ENCODE measurements around the gene MN1. TPM values are rescaled to one million over a fixed set of nuclear protein-coding genes. Genes with fewer than 3 reads are reported as not detected.

MN1 gene
- total and polyA plus RNA-seq, 2 donors (not counting 1 experiment from before 2014, with no cell fraction given), result 0.02 to 0.12 TPM

GRCh38 chr22:27726686-27727449 lies 74.7 kb downstream of the MN1 start:
- no peak overlapping the region for H3K4me3 Mint-ChIP-seq
- DNase-seq (no peak), ATAC-seq (ENCODE audit: low read depth) (no peak)
- H3K4me1 ChIP-seq (ENCODE audit: control insufficient read depth in 2 of 2, insufficient read depth in 2 of 2, low read length in 2 of 2), result peaks cover 0 to 8% of the 10 kb centered on the region in 2 donors
- TF ChIP-seq, protein P1, sequence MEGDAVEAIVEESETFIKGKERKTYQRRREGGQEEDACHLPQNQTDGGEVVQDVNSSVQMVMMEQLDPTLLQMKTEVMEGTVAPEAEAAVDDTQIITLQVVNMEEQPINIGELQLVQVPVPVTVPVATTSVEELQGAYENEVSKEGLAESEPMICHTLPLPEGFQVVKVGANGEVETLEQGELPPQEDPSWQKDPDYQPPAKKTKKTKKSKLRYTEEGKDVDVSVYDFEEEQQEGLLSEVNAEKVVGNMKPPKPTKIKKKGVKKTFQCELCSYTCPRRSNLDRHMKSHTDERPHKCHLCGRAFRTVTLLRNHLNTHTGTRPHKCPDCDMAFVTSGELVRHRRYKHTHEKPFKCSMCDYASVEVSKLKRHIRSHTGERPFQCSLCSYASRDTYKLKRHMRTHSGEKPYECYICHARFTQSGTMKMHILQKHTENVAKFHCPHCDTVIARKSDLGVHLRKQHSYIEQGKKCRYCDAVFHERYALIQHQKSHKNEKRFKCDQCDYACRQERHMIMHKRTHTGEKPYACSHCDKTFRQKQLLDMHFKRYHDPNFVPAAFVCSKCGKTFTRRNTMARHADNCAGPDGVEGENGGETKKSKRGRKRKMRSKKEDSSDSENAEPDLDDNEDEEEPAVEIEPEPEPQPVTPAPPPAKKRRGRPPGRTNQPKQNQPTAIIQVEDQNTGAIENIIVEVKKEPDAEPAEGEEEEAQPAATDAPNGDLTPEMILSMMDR (IDR thresholded peaks at IDR 0.05), result no peak
- no peak for TF ChIP-seq EZH2 (IDR thresholded peaks at IDR 0.05; ENCODE audit: borderline replicate concordance, insufficient read depth, low read depth, low read length, poor library complexity, severe bottlenecking)
- H3K27me3 ChIP-seq (replicated peaks in 1 of 4; ENCODE audit: control extremely low read depth in 1 of 4, control insufficient read depth in 3 of 4, insufficient read depth in 4 of 4, low read length in 3 of 4), result no peaks in the 10 kb centered on the region
- POLR2A ChIA-PET, result no interaction called here
- H3K79me2 ChIP-seq (ENCODE audit: control insufficient read depth, insufficient read depth, low read length), result no peaks in the 10 kb centered on the region
- H3K9me3 Mint-ChIP-seq (ENCODE audit: insufficient read depth), result peaks cover 5% of the 10 kb centered on the region
- intact Hi-C loops (cut with micrococcal nuclease), result no loop called here
- H3K4me2 ChIP-seq (replicated peaks; ENCODE audit: low read depth, low read length, poor library complexity, severe bottlenecking), result no peak overlapping the region
- H3K4me1 Mint-ChIP-seq, result peaks cover 4% of the 10 kb centered on the region
- no peak overlapping the region for H3K27ac ChIP-seq (ENCODE audit: low read length in 2 of 2)
- no peak overlapping the region for H2AFZ ChIP-seq (ENCODE audit: insufficient read depth, low read depth, low read length, poor library complexity, severe bottlenecking)
- no peak overlapping the region for H3K9ac ChIP-seq (ENCODE audit: low read length)
- H3K9me3 ChIP-seq (ENCODE audit: control extremely low read depth in 1 of 3, control insufficient read depth in 2 of 3, insufficient read depth in 1 of 3, low read length in 2 of 3), result peaks cover 0 to 7% (median 0%) of the 10 kb centered on the region in 3 donors
- no peaks in the 10 kb centered on the region for H4K20me1 ChIP-seq (ENCODE audit: control insufficient read depth, insufficient read depth, low read length, poor library complexity, severe bottlenecking)
- peaks cover 9% of the 10 kb centered on the region for H3K27me3 Mint-ChIP-seq
- WGBS (ENCODE audit: insufficient coverage), result 11% methylated on average over 9 of the region's 13 CpGs
- CTCF ChIA-PET, result no interaction called here
- H3K36me3 ChIP-seq (replicated peaks in 1 of 2; ENCODE audit: control extremely low read depth in 1 of 2, control insufficient read depth in 1 of 2, extremely low read depth in 1 of 2, insufficient read depth in 2 of 2, low read length in 1 of 2), result no peaks in the 10 kb centered on the region
- no peak overlapping the region for H3K27ac Mint-ChIP-seq
- no peak overlapping the region for H3K4me3 ChIP-seq (ENCODE audit: control extremely low read depth in 1 of 5, extremely low read depth in 1 of 5, insufficient read depth in 1 of 5, low read depth in 2 of 5, low read length in 4 of 5)

DNA sequence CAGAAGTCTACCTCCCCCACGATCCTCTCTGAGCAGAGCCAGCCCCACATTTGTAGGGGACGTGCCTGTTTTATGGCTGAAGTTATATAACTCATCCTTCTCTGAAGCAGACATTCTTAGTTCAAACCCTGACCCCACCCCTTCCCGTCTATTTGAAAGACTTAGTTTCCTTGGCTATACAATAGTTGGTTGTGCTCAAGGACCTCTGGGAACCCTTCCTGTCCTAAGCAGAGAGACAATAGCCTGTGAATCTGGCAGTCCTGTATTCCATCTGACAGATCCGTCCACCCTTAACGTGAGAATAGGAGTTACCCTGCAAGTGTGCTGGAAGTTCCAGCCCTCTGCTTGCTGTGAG lies 75.2 kb downstream of the MN1 start:
- Histone ChIP-seq H3K4me2 (replicated peaks; ENCODE audit: low read depth, low read length, poor library complexity, severe bottlenecking) (no peak overlapping the region), H3K36me3 (replicated peaks in 1 of 2; ENCODE audit: control extremely low read depth in 1 of 2, control insufficient read depth in 1 of 2, extremely low read depth in 1 of 2, insufficient read depth in 2 of 2, low read length in 1 of 2) (no peaks in the 10 kb centered on the region), H3K9me3 (ENCODE audit: control extremely low read depth in 1 of 3, control insufficient read depth in 2 of 3, insufficient read depth in 1 of 3, low read length in 2 of 3) (peaks cover 0 to 7% (median 0%) of the 10 kb centered on the region in 3 donors), H3K4me3 (ENCODE audit: control extremely low read depth in 1 of 5, extremely low read depth in 1 of 5, insufficient read depth in 1 of 5, low read depth in 2 of 5, low read length in 4 of 5) (no peak overlapping the region), H3K9ac (ENCODE audit: low read length) (no peak overlapping the region), H2AFZ (ENCODE audit: insufficient read depth, low read depth, low read length, poor library complexity, severe bottlenecking) (no peak overlapping the region), H3K27ac (ENCODE audit: low read length in 2 of 2) (no peak overlapping the region), H3K4me1 (ENCODE audit: control insufficient read depth in 2 of 2, insufficient read depth in 2 of 2, low read length in 2 of 2) (peaks cover 0 to 8% of the 10 kb centered on the region in 2 donors), H3K27me3 (replicated peaks in 1 of 4; ENCODE audit: control extremely low read depth in 1 of 4, control insufficient read depth in 3 of 4, insufficient read depth in 4 of 4, low read length in 3 of 4) (no peaks in the 10 kb centered on the region), H3K79me2 (ENCODE audit: control insufficient read depth, insufficient read depth, low read length) (no peaks in the 10 kb centered on the region), H4K20me1 (ENCODE audit: control insufficient read depth, insufficient read depth, low read length, poor library complexity, severe bottlenecking) (no peaks in the 10 kb centered on the region)
- Mint-ChIP-seq H3K4me3 (no peak overlapping the region), H3K27ac (no peak overlapping the region), H3K9me3 (ENCODE audit: insufficient read depth) (peaks cover 5% of the 10 kb centered on the region), H3K4me1 (peaks cover 4% of the 10 kb centered on the region), H3K27me3 (peaks cover 9% of the 10 kb centered on the region)
- CTCF ChIA-PET, result no interaction called here
- DNase-seq (no peak), ATAC-seq (ENCODE audit: low read depth) (no peak)
- TF ChIP-seq, protein P1 (IDR thresholded peaks at IDR 0.05), result no peak
- TF ChIP-seq EZH2 (IDR thresholded peaks at IDR 0.05; ENCODE audit: borderline replicate concordance, insufficient read depth, low read depth, low read length, poor library complexity, severe bottlenecking), result no peak
- POLR2A ChIA-PET, result no interaction called here
- WGBS (ENCODE audit: insufficient coverage), result 100% methylated on average over 2 of the region's 5 CpGs
- intact Hi-C loops (cut with micrococcal nuclease), result no loop called here
